RWPE1 (cell line): Measurements from ENCODE around the gene CEBPB.

Experiments used
- CTCF ChIA-PET: fragments of 350-600 bp; sonication (Branson Sonifier 250); formaldehyde crosslinking; extraction: SDS; loops from one replicate; lab custom pipeline; 2021; lab: Yijun Ruan, JAX
- POLR2A ChIA-PET: fragments of 400-600 bp; formaldehyde crosslinking; extraction: SDS; loops from one replicate; lab custom pipeline; 2020; ENCODE audit warnings: antibody characterized with exemption; ENCODE audit not compliant: low non-redundant PET; lab: Yijun Ruan, JAX
- DNase-seq: peaks from one replicate; pipeline ENCODE4 v3.0.0; 2012; ENCODE audit warnings: low spot score
- H3K27ac ChIP-seq: fragments of 450-650 bp; 2 replicates; pipeline ENCODE4 v1.5.1; 2017
- CTCF ChIP-seq: fragments of 450-650 bp; conservative IDR thresholded peaks from 2 replicates; pipeline ENCODE4 v1.5.1; 2017; ENCODE audit warnings: low read depth, mild to moderate bottlenecking

The CEBPB gene

GRCh38 chr20:50165684-50166554 lies 24.7 kb upstream of the CEBPB start:
- peak; percentile 100 for DNase-seq
- POLR2A ChIA-PET: interaction anchor here (0.8 to 1.1 kb wide), 4 partner anchors 12 to 44 kb away, joined by 3 to 10 read pairs (median 3); partner anchors contain the start of gene PEDS1
- peak overlapping the region; percentile 94 for H3K27ac ChIP-seq
- CTCF ChIA-PET: interaction anchor here (0.6 to 2.5 kb wide), 9 partner anchors 13 to 763 kb away, joined by 3 to 18 read pairs (median 4); partner anchors contain the start of gene PEDS1
- TF ChIP-seq CTCF: no peak

- TF ChIP-seq CTCF: peak; percentile 99
- peak; percentile 79 for DNase-seq
- CTCF ChIA-PET: interaction anchor here (0.5 to 5.4 kb wide), 27 partner anchors 9 to 407 kb away, joined by 3 to 121 read pairs (median 4); partner anchors contain the start of genes PEDS1 and UBE2V1
These were observed 21.3 kb upstream of the CEBPB start for GRCh38 chr20:50169329-50169823.

GRCh38 chr20:50170549-50171220 lies 19.9 kb upstream of the CEBPB start:
- peak overlapping the region; percentile 83 for H3K27ac ChIP-seq
- ChIA-PET CTCF (interaction anchor here (0.6 to 5.4 kb wide), 8 partner anchors 8 to 293 kb away, joined by 3 to 121 read pairs (median 4); no protein-coding TSS in a partner anchor), POLR2A (interaction anchor here (2.6 kb wide), 1 partner anchor 18 kb away, joined by 23 read pairs; the partner anchor contains the start of gene PEDS1)
- DNase-seq: no peak
- no peak for TF ChIP-seq CTCF

More at GRCh38 chr20:50169329-50169823, 21.3 kb upstream of the CEBPB start:
- peak overlapping the region; percentile 94 for H3K27ac ChIP-seq
- POLR2A ChIA-PET: interaction anchor here (0.6 to 1.0 kb wide), 3 partner anchors 16 to 53 kb away, joined by 3 to 4 read pairs (median 3); partner anchors contain the start of gene PEDS1

GRCh38 chr20:50172347-50173013 lies 18.1 kb upstream of the CEBPB start:
- POLR2A ChIA-PET: interaction anchor here (0.5 to 2.6 kb wide), 2 partner anchors 20 to 46 kb away, joined by 3 to 23 read pairs; partner anchors contain the start of gene PEDS1
- peak overlapping the region; percentile 83 for H3K27ac ChIP-seq
- TF ChIP-seq CTCF: no peak
- CTCF ChIA-PET: interaction anchor here (0.6 to 5.4 kb wide), 11 partner anchors 13 to 818 kb away, joined by 3 to 121 read pairs (median 3); no protein-coding TSS in a partner anchor
- DNase-seq: peak; percentile 91

GRCh38 chr20:50174456-50174855 lies 16.2 kb upstream of the CEBPB start:
- TF ChIP-seq CTCF: no peak
- POLR2A ChIA-PET: no interaction called here
- CTCF ChIA-PET: interaction anchor here (0.6 to 1.1 kb wide), 3 partner anchors 11 to 1449 kb away, joined by 3 to 4 read pairs (median 3); no protein-coding TSS in a partner anchor
- no peak for DNase-seq
- H3K27ac ChIP-seq: no peak overlapping the region
